ENCODE results near the gene GPR157. TPM values are rescaled to one million over a fixed set of nuclear protein-coding genes. Genes with fewer than 3 reads are reported as not detected.
A peak's percentile ranks its signal among the peaks of the same experiment; 100 is the strongest.

GPR157 gene
- total RNA-seq, 4 donors from 2014 or later = 6.4 to 14.3 (median 9.8) TPM

GRCh38 chr1:9150582-9151327 lies 21.9 kb upstream of the GPR157 start:
- WGBS, 2 donors (ENCODE audit: low coverage in 1 of 2) = 84 to 100% methylated on average over 4 to 16 of the region's 16 CpGs
- Histone ChIP-seq H3K27me3 (no peaks in the 10 kb centered on the region), H3K36me3 (no peaks in the 10 kb centered on the region), H3K9me3 (no peaks in the 10 kb centered on the region), H3K27ac (peak overlapping the region in 3 of 4 donors; percentile 28 to 55 (median 35)), H3K4me1 (peaks cover 0 to 5% (median 0%) of the 10 kb centered on the region in 4 donors), H3K4me3 (no peak overlapping the region)
- TF ChIP-seq POLR2A (IDR thresholded peaks at IDR 0.05) (no peak), EP300 (IDR thresholded peaks at IDR 0.05; ENCODE audit: low read depth) (no peak), CTCF (IDR thresholded peaks at IDR 0.05) (no peak)
- in situ Hi-C loops (cut with MboI; ENCODE audit: low pct_ligation_motif_present in 1 of 4, low pct_unique_long_range_greater_than_20kb in 1 of 4, low sequenced_read_pairs in 3 of 4) (no loop called here), intact Hi-C loops (cut with DNase I; ENCODE audit: low total_unique reads) (no loop called here)
- DNase-seq = no peak

GRCh38 chr1:9149837-9150581 lies 21.1 kb upstream of the GPR157 start:
- H3K9me3 ChIP-seq = no peaks in the 10 kb centered on the region
- peak overlapping the region; percentile 21 to 55 (median 32) for H3K27ac ChIP-seq
- WGBS, 2 donors (ENCODE audit: low coverage in 1 of 2) = 78 to 90% methylated on average over 2 to 16 of the region's 17 CpGs
- TF ChIP-seq EP300 (IDR thresholded peaks at IDR 0.05; ENCODE audit: low read depth) (no peak), POLR2AphosphoS5 (IDR thresholded peaks at IDR 0.05) (no peak), CTCF (IDR thresholded peaks at IDR 0.05) (no peak), POLR2A (IDR thresholded peaks at IDR 0.05) (no peak)
- H3K4me1 ChIP-seq = peaks cover 0 to 5% (median 0%) of the 10 kb centered on the region in 4 donors
- intact Hi-C loops (cut with DNase I; ENCODE audit: low total_unique reads) (no loop called here), in situ Hi-C loops (cut with MboI; ENCODE audit: low pct_ligation_motif_present in 1 of 4, low pct_unique_long_range_greater_than_20kb in 1 of 4, low sequenced_read_pairs in 3 of 4) (loop anchor here in 1 of 4 donors (10.0 kb wide), 1 partner anchor 45 kb away; no protein-coding TSS in a partner anchor)
- no peaks in the 10 kb centered on the region for H3K36me3 ChIP-seq
- DNase-seq = no peak
- H3K4me3 ChIP-seq = no peak overlapping the region
- H3K27me3 ChIP-seq = no peaks in the 10 kb centered on the region

- TF ChIP-seq CTCF (IDR thresholded peaks at IDR 0.05) = no peak
- no peak for TF ChIP-seq EP300 (IDR thresholded peaks at IDR 0.05; ENCODE audit: low read depth)
- H3K36me3 ChIP-seq = no peaks in the 10 kb centered on the region
- 91 to 99% methylated on average over 3 of the region's 3 CpGs for WGBS, 2 donors (ENCODE audit: low coverage in 1 of 2)
- peaks cover 0 to 5% (median 0%) of the 10 kb centered on the region in 4 donors for H3K4me1 ChIP-seq
- peak overlapping the region in 3 of 4 donors; percentile 21 to 55 (median 35) for H3K27ac ChIP-seq
- H3K9me3 ChIP-seq = no peaks in the 10 kb centered on the region
- intact Hi-C loops (cut with DNase I; ENCODE audit: low total_unique reads) = no loop called here
- H3K4me3 ChIP-seq = no peak overlapping the region
- DNase-seq = no peak
- no peaks in the 10 kb centered on the region for H3K27me3 ChIP-seq
- in situ Hi-C loops (cut with MboI; ENCODE audit: low pct_ligation_motif_present in 1 of 4, low pct_unique_long_range_greater_than_20kb in 1 of 4, low sequenced_read_pairs in 3 of 4) = loop anchor here in 1 of 4 donors (10.0 kb wide), 1 partner anchor 46 kb away; no protein-coding TSS in a partner anchor
Measured at GRCh38 chr1:9149151-9149550, 20.2 kb upstream of the GPR157 start.

DNA sequence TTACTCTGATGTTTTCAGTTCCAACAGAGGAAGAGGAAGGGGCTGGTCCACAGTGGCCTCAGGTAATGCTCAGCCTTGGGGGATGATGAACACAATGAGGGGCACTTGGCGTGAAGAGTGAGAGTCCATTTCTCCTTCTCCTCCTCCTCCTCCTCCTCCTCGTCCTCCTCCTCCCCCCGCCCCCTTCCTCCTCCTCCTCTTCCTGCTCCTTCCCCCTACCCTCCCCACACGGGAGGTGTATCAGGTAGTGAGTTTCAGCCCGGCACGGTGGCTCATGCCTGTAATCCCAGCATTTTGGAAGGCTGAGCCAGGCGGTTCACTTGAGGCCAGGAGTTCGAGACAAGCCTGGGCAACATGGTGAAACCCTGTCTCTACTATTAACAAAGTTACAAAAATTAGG lies 17.3 kb upstream of the GPR157 start:
- Histone ChIP-seq H3K27ac (no peak overlapping the region), H3K27me3 (no peaks in the 10 kb centered on the region), H3K9me3 (no peaks in the 10 kb centered on the region), H3K4me1 (peaks cover 0 to 5% (median 0%) of the 10 kb centered on the region in 4 donors), H3K36me3 (no peaks in the 10 kb centered on the region), H3K4me3 (no peak overlapping the region)
- 76% methylated on average over 8 of the region's 8 CpGs; no CpG with 5 or more reads in 1 of the 2 donors for WGBS, 2 donors (ENCODE audit: low coverage in 1 of 2)
- intact Hi-C loops (cut with DNase I; ENCODE audit: low total_unique reads) = no loop called here
- TF ChIP-seq POLR2A (IDR thresholded peaks at IDR 0.05) (no peak), CTCF (IDR thresholded peaks at IDR 0.05) (no peak), EP300 (IDR thresholded peaks at IDR 0.05; ENCODE audit: low read depth) (no peak), POLR2AphosphoS5 (IDR thresholded peaks at IDR 0.05) (no peak)
- no peak for DNase-seq
- in situ Hi-C loops (cut with MboI; ENCODE audit: low pct_ligation_motif_present in 1 of 4, low pct_unique_long_range_greater_than_20kb in 1 of 4, low sequenced_read_pairs in 3 of 4) = loop anchor here in 1 of 4 donors (10.0 kb wide), 1 partner anchor 49 kb away; no protein-coding TSS in a partner anchor

Measured in transverse colon (tissue), 4 donors.